Islet of Langerhans (tissue), 1 donor: Measurements from ENCODE around the gene HLCS.

Source experiments
- FAIRE-seq: peaks from one replicate; lab custom pipeline; 2011; peaks lifted over from hg19 to GRCh38; lab: Jason Lieb, UNC

HLCS gene

DNA sequence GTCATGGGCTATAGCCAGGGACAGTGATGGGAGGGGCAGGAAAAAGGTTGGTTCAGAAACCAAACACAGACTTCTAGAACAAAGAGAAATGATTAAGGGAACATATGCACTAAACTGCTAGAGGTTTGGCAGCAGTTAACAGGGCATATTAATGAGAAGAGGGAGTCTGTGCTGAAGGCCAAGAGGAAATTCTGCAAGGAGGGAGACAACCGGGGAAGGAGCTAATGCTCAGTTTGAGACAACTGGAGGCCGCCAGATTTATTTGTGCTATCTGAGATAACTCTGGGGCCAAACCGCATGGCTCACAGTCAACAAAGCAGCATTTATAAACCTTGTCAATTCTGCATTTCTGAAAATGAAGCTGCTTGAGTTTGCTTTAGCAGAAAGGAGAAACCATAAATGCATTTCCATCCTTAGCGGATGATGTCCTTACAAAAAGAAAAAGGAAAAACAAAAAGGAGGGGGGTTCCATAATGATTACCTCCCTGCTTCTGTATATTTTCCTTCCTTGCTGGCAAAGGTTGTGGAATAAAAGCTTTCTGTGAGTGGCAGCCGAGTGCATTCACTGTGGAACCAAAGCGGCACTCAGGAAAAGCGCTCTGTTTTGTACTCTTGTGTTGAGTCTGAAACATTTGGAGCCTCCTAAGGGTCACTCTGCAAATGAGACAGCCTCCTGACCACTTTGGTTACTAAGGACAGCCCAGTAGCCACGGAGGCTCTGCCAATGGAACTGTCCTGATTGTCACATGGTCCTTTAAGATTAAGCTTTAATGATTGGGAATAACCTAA lies 197.2 kb downstream of the HLCS start:
- no peak for FAIRE-seq

GRCh38 chr21:36768496-36768895 lies 198.0 kb downstream of the HLCS start:
- FAIRE-seq = no peak

GRCh38 chr21:36767096-36767495 lies 199.4 kb downstream of the HLCS start:
- no peak for FAIRE-seq

DNA sequence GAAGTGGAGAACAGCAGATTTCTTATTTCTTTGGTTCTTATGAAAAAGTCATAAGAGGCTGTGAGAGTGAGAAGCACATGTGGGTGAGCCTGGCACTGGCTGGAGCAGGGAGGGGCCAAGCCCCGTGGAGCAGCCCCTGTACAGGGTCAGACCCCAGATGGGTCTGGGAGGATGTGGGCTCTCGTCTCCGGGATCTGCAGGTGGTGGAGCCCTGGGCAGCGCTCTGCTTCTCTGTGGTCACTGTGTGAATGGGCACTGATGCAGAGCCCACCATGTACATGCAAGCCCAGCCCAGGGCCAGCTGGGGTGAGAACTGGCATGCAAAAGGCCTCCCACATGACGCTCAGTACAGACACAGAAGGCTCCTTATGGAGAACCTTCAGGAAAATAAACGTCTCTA lies 200.0 kb downstream of the HLCS start:
- FAIRE-seq = no peak

GRCh38 chr21:36765229-36765628 lies 201.2 kb downstream of the HLCS start:
- no peak for FAIRE-seq

GRCh38 chr21:36763305-36763704 lies 203.2 kb downstream of the HLCS start:
- FAIRE-seq = no peak

DNA sequence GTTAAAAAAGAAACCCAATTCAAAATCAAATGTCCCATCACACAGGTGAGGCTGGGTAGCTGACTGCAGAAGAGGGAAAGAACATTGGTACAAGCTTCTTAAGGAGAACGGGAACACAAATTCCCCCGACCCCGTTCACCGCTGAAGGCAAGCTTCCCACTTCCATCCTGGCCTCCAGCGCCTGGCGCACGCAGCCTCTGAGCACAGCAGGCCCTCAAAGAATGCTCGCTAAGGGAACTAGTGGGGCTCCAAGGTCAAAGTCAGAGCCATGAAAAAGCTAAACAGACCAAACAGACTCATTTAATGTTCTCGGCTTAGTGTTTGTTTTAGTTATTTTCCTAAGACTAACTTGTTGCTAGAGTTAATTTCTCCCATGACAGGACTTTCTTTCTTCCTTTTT lies 203.8 kb downstream of the HLCS start:
- no peak for FAIRE-seq

GRCh38 chr21:36761685-36762084 lies 204.8 kb downstream of the HLCS start:
- FAIRE-seq = no peak

GRCh38 chr21:36759348-36760083 lies 207.0 kb downstream of the HLCS start:
- no peak for FAIRE-seq

DNA sequence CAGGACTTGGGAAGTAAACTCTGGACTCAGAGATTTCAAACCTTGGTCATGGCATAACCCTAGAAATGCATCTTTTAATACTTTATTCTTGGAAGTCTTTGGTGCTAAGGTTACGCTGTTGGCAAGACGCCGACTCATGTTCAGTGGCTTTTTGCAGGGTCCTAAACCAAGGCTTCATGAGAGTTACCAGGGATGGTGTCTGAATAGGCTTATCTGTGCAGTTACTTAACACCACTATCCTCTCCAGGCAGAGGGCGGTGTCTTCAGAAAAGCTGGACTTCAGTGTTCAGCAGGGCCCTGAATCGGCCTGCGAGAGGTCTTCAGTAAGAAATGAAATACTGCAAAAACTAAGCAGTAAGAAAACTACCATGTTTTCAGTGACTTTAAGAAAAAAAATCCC lies 209.3 kb downstream of the HLCS start:
- FAIRE-seq = no peak

DNA sequence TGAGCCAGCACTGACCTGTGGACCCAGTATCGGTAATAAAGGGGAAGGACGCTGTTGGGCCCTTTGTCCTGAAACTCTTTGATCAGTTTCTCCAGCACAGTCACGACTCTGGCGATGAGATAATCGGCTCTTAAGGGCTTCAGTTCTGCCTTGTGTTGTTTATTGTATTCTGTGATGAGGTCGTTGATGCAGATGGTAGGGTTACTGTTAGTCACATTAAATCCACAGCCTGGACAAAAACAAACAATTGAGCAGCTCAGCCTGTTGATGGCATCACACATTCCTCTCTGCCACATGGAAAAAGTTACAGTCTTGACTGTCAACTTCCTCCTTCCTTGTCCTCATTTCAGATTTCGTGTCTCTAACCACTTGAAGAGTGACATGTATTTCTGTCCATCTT lies 209.9 kb downstream of the HLCS start:
- no peak for FAIRE-seq

DNA sequence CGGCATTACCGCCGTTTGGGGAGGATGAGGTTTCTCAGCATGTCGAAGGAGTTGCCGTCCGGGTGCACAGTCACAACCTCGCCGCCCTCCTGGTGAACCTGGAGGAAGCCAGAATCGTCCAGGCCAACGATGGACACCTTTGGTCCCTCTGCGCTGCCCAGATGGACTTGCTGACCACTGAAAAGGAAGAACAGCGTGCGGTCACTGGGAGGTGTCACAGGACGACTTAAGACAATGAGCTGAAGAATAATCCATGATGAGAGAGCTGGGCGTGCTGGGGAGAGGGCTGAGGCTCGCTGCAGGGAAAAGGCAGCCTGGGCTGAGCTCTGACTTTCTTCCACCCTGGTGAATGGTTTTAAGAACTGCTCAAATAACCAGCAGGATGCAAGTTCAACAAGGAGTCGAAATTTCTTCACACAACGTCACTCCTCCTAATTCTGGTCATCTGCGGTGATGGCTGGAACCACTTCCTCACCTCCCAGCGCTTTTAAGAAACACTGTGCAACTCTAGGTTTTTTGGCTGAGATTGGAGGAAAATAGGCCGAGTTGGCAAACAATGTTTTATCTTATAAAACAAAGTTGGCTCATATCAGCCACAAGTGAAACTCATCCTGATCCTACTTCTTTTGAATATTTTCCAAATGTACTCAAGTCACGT lies 212.1 kb downstream of the HLCS start:
- FAIRE-seq = no peak

DNA sequence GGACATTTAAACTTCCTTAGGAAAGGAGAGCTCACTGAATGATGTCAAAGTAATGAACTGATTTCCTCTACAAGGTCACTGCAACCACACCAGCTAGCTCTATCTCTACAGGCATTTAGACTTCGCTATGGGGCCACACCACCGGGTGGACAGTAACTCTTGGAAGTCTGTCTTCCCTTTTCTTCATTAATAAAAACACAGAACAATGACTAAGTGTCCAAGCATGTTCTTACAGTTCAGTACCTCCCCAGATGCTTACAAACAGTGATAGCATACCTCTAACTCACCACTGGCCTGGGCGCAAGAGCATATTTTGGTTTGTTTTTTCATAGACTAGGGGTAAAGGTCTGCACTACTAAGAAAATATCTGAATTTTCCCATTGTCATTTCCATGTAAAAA lies 212.9 kb downstream of the HLCS start:
- no peak for FAIRE-seq

DNA sequence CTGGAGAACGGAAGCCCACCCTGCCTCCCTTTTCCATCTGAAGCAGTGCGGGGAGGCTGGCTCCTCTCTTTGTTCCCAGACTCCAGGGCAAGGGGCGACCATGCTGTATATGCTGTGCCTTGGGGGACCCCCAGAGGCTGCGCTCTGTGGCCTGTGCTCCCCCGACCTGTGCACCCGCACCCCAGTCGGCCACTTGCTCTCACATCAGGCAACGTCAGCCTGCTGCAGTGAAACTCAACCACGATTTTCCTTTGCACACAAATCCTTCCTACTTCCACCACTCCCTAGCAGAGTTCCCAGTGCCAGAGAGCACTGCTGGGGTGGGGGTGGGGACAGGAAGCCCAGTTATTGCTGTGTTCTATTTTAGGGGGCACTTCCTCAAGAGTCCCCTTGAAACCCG lies 215.1 kb downstream of the HLCS start:
- no peak for FAIRE-seq

DNA sequence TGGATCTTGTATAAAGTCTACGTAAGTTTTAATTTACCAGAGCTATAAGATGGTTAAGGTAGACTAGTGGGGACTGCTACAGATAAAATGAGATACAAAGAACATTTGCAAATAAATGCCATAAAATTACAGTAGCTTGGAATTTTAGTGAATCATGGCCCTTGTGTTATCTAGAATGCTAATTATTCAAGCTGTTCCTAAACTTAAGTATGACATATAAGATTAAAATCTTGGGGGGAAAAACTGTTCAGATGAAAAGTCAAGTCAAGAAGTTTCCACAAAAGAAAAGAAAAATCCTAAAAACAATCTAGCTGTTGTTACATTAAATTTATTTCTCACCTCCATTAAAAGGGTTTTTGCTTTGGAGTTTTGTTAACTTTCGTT lies 215.9 kb downstream of the HLCS start:
- no peak for FAIRE-seq

DNA sequence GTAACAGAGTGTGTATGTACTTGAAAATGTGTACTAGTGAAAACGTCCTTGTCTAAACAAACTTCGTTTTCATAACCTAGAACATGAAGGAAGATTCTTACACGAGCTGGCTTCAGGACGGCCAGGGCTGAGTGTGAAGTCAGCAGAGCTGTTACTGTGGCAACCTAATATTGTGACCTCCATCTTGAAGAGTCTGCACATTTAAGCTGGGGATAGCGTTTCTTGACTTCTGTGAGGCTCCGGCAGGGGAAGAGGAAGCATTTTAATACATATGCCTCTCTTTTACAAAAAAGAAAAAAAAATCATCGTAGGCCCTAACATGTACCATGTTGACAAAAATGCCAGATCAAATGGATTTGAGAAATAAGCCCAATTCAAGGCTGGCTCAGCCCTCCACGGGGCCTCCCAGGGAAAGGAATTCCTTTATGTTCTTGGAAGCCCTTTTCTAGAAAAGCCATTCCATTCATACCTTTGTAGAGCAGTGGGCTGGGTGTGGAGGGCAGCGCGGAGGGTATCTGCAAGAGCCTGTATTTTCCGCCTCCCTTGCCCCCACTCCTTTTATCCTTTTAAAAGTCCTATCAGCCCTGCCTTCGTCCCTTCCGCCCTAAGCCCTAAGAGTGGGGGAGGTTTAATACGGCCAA lies 216.4 kb downstream of the HLCS start:
- FAIRE-seq = no peak

GRCh38 chr21:36747815-36748383 lies 218.6 kb downstream of the HLCS start:
- FAIRE-seq = no peak

DNA sequence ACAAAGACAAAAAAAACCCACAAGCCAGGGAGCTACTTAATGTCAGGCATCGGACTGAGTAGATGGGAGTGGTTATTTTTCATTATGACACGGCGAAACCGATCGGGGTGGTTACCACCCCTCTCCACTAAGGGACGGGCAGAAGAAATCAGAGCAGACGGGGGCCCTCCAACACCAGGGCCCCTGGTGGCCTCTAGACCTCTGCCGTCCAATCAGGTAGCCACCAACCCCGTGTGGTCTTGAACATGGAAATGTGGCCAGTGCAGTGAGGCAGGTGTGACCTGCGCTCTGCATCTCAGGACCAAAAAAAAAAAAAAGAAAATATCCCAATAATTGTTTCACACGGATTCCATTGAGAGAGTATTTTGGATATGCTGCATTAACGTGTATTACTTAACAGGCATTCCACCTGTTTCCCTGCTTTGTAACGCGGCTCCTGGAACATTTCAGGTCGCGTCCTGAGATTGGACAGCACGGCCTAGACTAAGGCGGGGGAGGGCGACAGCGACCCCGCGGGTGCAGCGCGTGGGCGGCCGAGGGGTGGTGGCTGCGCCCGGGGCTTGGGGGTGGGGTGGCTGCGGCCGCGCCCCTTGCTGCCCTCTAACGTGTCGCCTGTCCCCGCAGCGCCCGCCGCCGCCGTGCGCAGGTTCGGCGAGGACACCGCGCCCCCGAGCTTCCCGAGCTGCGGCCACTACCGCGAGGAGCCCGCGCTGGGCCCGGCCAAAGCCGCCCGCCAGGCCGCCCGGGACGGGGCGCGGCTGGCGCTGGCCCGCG lies 219.2 kb downstream of the HLCS start:
- FAIRE-seq = no peak

GRCh38 chr21:36745459-36745858 lies 221.0 kb downstream of the HLCS start:
- FAIRE-seq = no peak

DNA sequence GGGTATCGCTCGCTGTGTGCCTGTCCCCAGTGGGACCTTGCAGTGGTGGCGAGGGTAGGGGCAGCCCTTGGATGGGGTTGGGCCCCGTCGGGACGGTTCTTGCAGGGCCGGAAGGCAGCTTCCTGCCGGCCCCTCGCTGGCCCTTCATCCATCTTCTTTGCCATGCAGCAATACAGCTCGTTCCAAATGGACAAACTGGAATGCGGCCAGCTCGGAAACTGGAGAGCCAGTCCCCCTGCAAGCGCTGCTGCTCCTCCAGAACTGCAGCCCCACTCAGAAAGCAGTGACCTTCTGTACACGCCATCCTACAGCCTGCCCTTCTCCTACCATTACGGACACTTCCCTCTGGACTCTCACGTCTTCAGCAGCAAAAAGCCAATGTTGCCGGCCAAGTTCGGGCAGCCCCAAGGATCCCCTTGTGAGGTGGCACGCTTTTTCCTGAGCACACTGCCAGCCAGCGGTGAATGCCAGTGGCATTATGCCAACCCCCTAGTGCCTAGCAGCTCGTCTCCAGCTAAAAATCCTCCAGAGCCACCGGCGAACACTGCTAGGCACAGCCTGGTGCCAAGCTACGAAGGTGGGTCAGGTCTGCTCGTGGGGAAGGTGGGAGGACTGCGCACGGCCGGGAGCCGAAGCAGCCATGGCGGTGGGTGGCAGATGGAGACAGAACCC lies 221.8 kb downstream of the HLCS start:
- no peak for FAIRE-seq

GRCh38 chr21:36744190-36744559 lies 222.3 kb downstream of the HLCS start:
- no peak for FAIRE-seq
